Ascending aorta (tissue), 2 donors: ENCODE measurements around the gene PPP1R3C. TPM values are rescaled to one million over a fixed set of nuclear protein-coding genes. Genes with fewer than 3 reads are reported as not detected.
A peak's percentile ranks its signal among the peaks of the same experiment; 100 is the strongest.

ENCODE experiments used
- DNase-seq, 2 donors: peaks; one replicate each; pipeline ENCODE4 v3.0.0-alpha.2; 2019; ENCODE audit warnings: low spot score in 2 of 2
- H3K27ac ChIP-seq, 2 donors: fragments of 200-600 bp; sonication (generic); one replicate each; pipeline ENCODE4 v1.5.1; 2016 to 2017; ENCODE audit warnings: mild to moderate bottlenecking in 1 of 2
- H3K27me3 ChIP-seq: fragments of 200-600 bp; sonication (generic); one replicate; pipeline ENCODE4 v1.5.1; 2017
- H3K36me3 ChIP-seq, 2 donors: fragments of 200-600 bp; sonication (generic); one replicate each; pipeline ENCODE4 v1.5.1; 2016
- H3K4me1 ChIP-seq, 2 donors: fragments of 200-600 bp; sonication (generic); one replicate each; pipeline ENCODE4 v1.5.1; 2016 to 2017; ENCODE audit warnings: mild to moderate bottlenecking in 1 of 2
- H3K4me3 ChIP-seq, 2 donors: fragments of 200-600 bp; sonication (generic); one replicate each; pipeline ENCODE4 v1.5.1; 2016 to 2017; ENCODE audit warnings: mild to moderate bottlenecking in 1 of 2
- H3K9me3 ChIP-seq, 2 donors: fragments of 200-600 bp; sonication (generic); one replicate each; pipeline ENCODE4 v1.5.1; 2016
- intact Hi-C: fragments of 100-400 bp; cut with DNase I; formaldehyde crosslinking; loops from one replicate; pipeline ENCODE4 v1.15.1; 2023
- total RNA-seq: library from RNA; depleted of rRNA; stranded (reverse); fragments of >200 nt; gene quantifications from one replicate; pipeline ENCODE4 v1.1.0, GENCODE V29; 2016
- TF ChIP-seq, protein P1 (sequence below), 3 experiments: fragments of 200-600 bp in 2 of 3; fragments of 450-650 bp in 1 of 3; sonication (generic) in 2 of 3; IDR thresholded peaks; one replicate each; pipeline ENCODE4 v1.5.1; 2016 to 2019; ENCODE audit warnings: antibody characterized with exemption in 3 of 3, mild to moderate bottlenecking in 1 of 3, moderate library complexity in 1 of 3

The PPP1R3C gene
- total RNA-seq, 1 donor from 2014 or later: 2.0 TPM

GRCh38 chr10:91601212-91601611, 31.7 kb downstream of the PPP1R3C start:
- peak overlapping the region; percentile 85 to 87 for H3K27ac ChIP-seq
- peaks cover 13 to 51% of the 10 kb centered on the region in 2 donors for H3K4me1 ChIP-seq
- TF ChIP-seq, protein P1, sequence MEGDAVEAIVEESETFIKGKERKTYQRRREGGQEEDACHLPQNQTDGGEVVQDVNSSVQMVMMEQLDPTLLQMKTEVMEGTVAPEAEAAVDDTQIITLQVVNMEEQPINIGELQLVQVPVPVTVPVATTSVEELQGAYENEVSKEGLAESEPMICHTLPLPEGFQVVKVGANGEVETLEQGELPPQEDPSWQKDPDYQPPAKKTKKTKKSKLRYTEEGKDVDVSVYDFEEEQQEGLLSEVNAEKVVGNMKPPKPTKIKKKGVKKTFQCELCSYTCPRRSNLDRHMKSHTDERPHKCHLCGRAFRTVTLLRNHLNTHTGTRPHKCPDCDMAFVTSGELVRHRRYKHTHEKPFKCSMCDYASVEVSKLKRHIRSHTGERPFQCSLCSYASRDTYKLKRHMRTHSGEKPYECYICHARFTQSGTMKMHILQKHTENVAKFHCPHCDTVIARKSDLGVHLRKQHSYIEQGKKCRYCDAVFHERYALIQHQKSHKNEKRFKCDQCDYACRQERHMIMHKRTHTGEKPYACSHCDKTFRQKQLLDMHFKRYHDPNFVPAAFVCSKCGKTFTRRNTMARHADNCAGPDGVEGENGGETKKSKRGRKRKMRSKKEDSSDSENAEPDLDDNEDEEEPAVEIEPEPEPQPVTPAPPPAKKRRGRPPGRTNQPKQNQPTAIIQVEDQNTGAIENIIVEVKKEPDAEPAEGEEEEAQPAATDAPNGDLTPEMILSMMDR (IDR thresholded peaks at IDR 0.05): no peak
- H3K27me3 ChIP-seq: no peaks in the 10 kb centered on the region
- no peaks in the 10 kb centered on the region for H3K36me3 ChIP-seq
- H3K4me3 ChIP-seq: no peak overlapping the region
- intact Hi-C loops: no loop called here
- no peak for DNase-seq
- peaks cover 0 to 9% of the 10 kb centered on the region in 2 donors for H3K9me3 ChIP-seq

GRCh38 chr10:91598211-91598977, 34.5 kb downstream of the PPP1R3C start:
- intact Hi-C loops: no loop called here
- no peak for DNase-seq
- TF ChIP-seq, protein P1 (IDR thresholded peaks at IDR 0.05): no peak
- Histone ChIP-seq H3K9me3 (no peaks in the 10 kb centered on the region), H3K27ac (peak overlapping the region; percentile 90 to 97), H3K36me3 (no peaks in the 10 kb centered on the region), H3K4me1 (peaks cover 18 to 46% of the 10 kb centered on the region in 2 donors), H3K4me3 (no peak overlapping the region), H3K27me3 (no peaks in the 10 kb centered on the region)

DNA sequence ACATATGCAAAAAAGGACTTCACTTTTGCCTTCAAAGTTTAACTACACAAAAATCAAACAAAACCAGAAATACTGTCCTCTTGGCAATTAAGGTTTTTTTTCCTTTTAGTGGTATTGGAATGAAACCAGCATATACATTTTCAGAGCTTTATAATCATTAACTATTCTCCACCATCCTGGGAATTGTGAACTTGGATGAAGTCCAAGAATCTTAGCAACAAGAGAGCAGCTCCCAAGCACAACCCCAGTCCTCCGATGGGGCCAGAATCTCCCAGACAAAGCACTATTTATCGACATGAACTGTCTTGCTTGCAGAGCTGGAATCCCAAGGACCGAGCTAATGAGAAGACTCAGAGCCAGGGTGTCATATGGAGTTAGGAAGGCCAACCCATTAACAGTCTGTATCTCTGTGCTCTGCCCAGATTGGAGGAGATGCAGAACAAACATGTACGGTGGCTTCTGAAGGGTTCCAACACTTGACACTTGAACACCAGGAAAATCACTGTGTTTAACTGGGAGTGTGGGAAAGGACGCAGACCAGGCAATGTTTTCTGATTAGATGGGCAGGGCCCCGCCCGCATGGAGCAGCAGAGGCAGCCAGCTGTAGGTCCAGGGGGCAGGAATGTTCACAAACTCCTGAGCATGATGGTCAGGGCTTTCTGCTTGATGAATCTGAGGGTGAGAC, 35.5 kb downstream of the PPP1R3C start:
- intact Hi-C loops: no loop called here
- H3K27me3 ChIP-seq: no peaks in the 10 kb centered on the region
- H3K36me3 ChIP-seq: no peaks in the 10 kb centered on the region
- H3K27ac ChIP-seq: peak overlapping the region; percentile 90 to 97
- no peak overlapping the region for H3K4me3 ChIP-seq
- no peaks in the 10 kb centered on the region for H3K9me3 ChIP-seq
- TF ChIP-seq, protein P1 (IDR thresholded peaks at IDR 0.05): no peak
- peaks cover 24 to 51% of the 10 kb centered on the region in 2 donors for H3K4me1 ChIP-seq
- no peak for DNase-seq

- H3K4me1 ChIP-seq: peaks cover 24 to 55% of the 10 kb centered on the region in 2 donors
- no peaks in the 10 kb centered on the region for H3K27me3 ChIP-seq
Measured at GRCh38 chr10:91596825-91597196, 36.1 kb downstream of the PPP1R3C start.

GRCh38 chr10:91593834-91594233, 39.0 kb downstream of the PPP1R3C start:
- H3K4me1 ChIP-seq: peaks cover 35 to 79% of the 10 kb centered on the region in 2 donors
- H3K36me3 ChIP-seq: no peaks in the 10 kb centered on the region
- H3K27me3 ChIP-seq: no peaks in the 10 kb centered on the region
- H3K9me3 ChIP-seq: no peaks in the 10 kb centered on the region
- TF ChIP-seq, protein P1 (IDR thresholded peaks at IDR 0.05): no peak
- H3K4me3 ChIP-seq: no peak overlapping the region
- peak overlapping the region; percentile 93 to 97 for H3K27ac ChIP-seq
- DNase-seq: no peak
- intact Hi-C loops: no loop called here

More at GRCh38 chr10:91596825-91597196, 36.1 kb downstream of the PPP1R3C start:
- DNase-seq: no peak
- H3K27ac ChIP-seq: peak overlapping the region; percentile 90 to 97
- H3K36me3 ChIP-seq: no peaks in the 10 kb centered on the region
- H3K4me3 ChIP-seq: no peak overlapping the region
- no peaks in the 10 kb centered on the region for H3K9me3 ChIP-seq
- TF ChIP-seq, protein P1 (IDR thresholded peaks at IDR 0.05): no peak
- intact Hi-C loops: no loop called here
